ENCODE measurements around the gene LETM1. TPM values are rescaled to one million over a fixed set of nuclear protein-coding genes. Genes with fewer than 3 reads are reported as not detected.
"Not testable (repeated sequence)": the region's sequence is repeated elsewhere in the genome, so short reads cannot be mapped to it uniquely, and the experiment has no call there.

LETM1 gene
- total RNA-seq, 2 donors from 2014 or later: 32.1 to 63.1 TPM

GRCh38 chr4:1850276-1850675, 5.7 kb downstream of the LETM1 start:
- intact Hi-C loops (cut with DNase I): no loop called here
- H3K27me3 ChIP-seq (replicated peaks; ENCODE audit: insufficient read depth): no peaks in the 10 kb centered on the region
- DNase-seq (ENCODE audit: low spot score): no peak
- H3K4me1 ChIP-seq (replicated peaks): no peaks in the 10 kb centered on the region
- H3K4me3 ChIP-seq: no peak overlapping the region
- H3K36me3 ChIP-seq: no peaks in the 10 kb centered on the region
- WGBS: 90% methylated on average over 10 of the region's 10 CpGs
- no peak overlapping the region for H3K27ac ChIP-seq
- no peaks in the 10 kb centered on the region for H3K9me3 ChIP-seq
- TF ChIP-seq CTCF (IDR thresholded peaks at IDR 0.05) (no peak), POLR2AphosphoS5 (IDR thresholded peaks at IDR 0.05) (no peak)

DNA sequence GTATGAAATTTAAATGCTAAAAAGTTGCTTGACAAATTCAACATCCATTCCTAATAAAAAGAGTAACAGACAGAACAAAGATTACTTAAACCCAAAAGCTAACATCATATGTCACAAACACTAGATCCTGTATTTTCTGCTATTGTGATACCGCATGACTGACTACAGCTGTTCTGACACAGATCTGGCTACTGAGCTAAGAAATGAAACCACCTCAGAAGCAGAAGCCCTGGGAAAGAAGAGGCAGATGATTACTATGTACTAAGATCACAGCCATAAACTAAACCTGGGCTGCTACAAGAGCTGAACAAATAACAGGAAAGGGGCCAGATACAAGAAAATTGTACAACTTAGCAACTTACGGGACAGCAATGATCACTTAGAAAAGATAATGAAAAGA, 9.4 kb downstream of the LETM1 start:
- H3K36me3 ChIP-seq: no peaks in the 10 kb centered on the region

GRCh38 chr4:1844618-1845017, 11.3 kb downstream of the LETM1 start:
- H3K4me1 ChIP-seq (replicated peaks); H3K9me3 ChIP-seq; H3K4me3 ChIP-seq; intact Hi-C loops (cut with DNase I); DNase-seq (ENCODE audit: low spot score); H3K27ac ChIP-seq; H3K27me3 ChIP-seq (replicated peaks; ENCODE audit: insufficient read depth); H3K36me3 ChIP-seq: not testable (repeated sequence)
- WGBS: 94% methylated on average over 10 of the region's 10 CpGs

More for the DNA sequence above, 9.4 kb downstream of the LETM1 start:
- H3K4me3 ChIP-seq: no peak overlapping the region
- no peaks in the 10 kb centered on the region for H3K4me1 ChIP-seq (replicated peaks)
- intact Hi-C loops (cut with DNase I): no loop called here
- no peaks in the 10 kb centered on the region for H3K9me3 ChIP-seq
- WGBS: 86% methylated on average over 2 of the region's 2 CpGs
- H3K27me3 ChIP-seq (replicated peaks; ENCODE audit: insufficient read depth): no peaks in the 10 kb centered on the region
- no peak for DNase-seq (ENCODE audit: low spot score)
- no peak overlapping the region for H3K27ac ChIP-seq
- TF ChIP-seq POLR2A (IDR thresholded peaks at IDR 0.05): no peak
- no peak for TF ChIP-seq CTCF (IDR thresholded peaks at IDR 0.05)
- TF ChIP-seq POLR2AphosphoS5 (IDR thresholded peaks at IDR 0.05): no peak

- Histone ChIP-seq H3K9me3 (no peaks in the 10 kb centered on the region), H3K27me3 (replicated peaks; ENCODE audit: insufficient read depth) (no peaks in the 10 kb centered on the region), H3K4me3 (no peak overlapping the region), H3K27ac (no peak overlapping the region), H3K4me1 (replicated peaks) (no peaks in the 10 kb centered on the region), H3K36me3 (no peaks in the 10 kb centered on the region)
- TF ChIP-seq POLR2A (IDR thresholded peaks at IDR 0.05): no peak
- no peak for TF ChIP-seq CTCF (IDR thresholded peaks at IDR 0.05)
- TF ChIP-seq POLR2AphosphoS5 (IDR thresholded peaks at IDR 0.05): no peak
- intact Hi-C loops (cut with DNase I): no loop called here
- DNase-seq (ENCODE audit: low spot score): no peak
- 77% methylated on average over 10 of the region's 10 CpGs for WGBS
Measured at GRCh38 chr4:1843852-1844251, 12.1 kb downstream of the LETM1 start.

DNA sequence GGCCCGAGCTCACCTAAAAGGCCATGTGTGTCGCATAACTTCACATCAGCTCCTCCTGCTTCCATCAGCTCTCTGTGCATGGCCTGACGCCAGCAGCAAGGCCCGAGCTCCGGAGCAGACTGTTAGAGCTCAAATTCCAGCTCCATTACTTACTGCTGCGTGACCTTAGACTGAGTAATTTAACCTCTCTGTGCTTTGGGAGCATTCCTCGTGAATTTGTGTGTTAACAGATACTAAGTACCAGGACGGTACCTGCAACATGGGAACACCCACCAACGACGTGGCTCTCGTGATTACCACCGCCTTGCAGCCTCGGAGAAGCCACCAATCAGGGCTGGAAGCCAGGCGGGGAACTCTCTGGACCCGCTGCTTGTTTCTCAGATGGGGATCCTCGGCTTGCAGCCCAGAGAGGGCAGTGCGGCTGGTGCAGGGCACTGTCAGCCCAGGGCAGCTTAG, 12.9 kb downstream of the LETM1 start:
- Histone ChIP-seq H3K27me3 (replicated peaks; ENCODE audit: insufficient read depth) (no peaks in the 10 kb centered on the region), H3K36me3 (no peaks in the 10 kb centered on the region), H3K27ac (no peak overlapping the region), H3K4me1 (replicated peaks) (no peaks in the 10 kb centered on the region), H3K4me3 (no peak overlapping the region), H3K9me3 (no peaks in the 10 kb centered on the region)
- intact Hi-C loops (cut with DNase I): no loop called here
- WGBS: 86% methylated on average over 17 of the region's 17 CpGs
- TF ChIP-seq POLR2AphosphoS5 (IDR thresholded peaks at IDR 0.05): no peak
- TF ChIP-seq POLR2A (IDR thresholded peaks at IDR 0.05): no peak
- no peak for TF ChIP-seq CTCF (IDR thresholded peaks at IDR 0.05)
- no peak for DNase-seq (ENCODE audit: low spot score)

All from prostate gland (tissue), 2 donors.